HuH-7.5 (cell line): ENCODE measurements around the gene DUSP28.

Source experiments
- DNase-seq: peaks from one replicate; pipeline ENCODE4 v3.0.0; 2011; ENCODE audit warnings: low spot score

Gene DUSP28

GRCh38 chr2:240586919-240587800 is 27.0 kb downstream of the DUSP28 start:
- DNase-seq: peak; percentile 75

GRCh38 chr2:240588006-240588655 is 28.0 kb downstream of the DUSP28 start:
- DNase-seq: no peak

- DNase-seq: no peak
Observed at GRCh38 chr2:240588669-240589068, 28.5 kb downstream of the DUSP28 start.

GRCh38 chr2:240589375-240589774 is 29.2 kb downstream of the DUSP28 start:
- DNase-seq: no peak

GRCh38 chr2:240589850-240590525 is 29.8 kb downstream of the DUSP28 start:
- DNase-seq: no peak

GRCh38 chr2:240590681-240591111 is 30.5 kb downstream of the DUSP28 start:
- no peak for DNase-seq

- no peak for DNase-seq
Observed at GRCh38 chr2:240591226-240591625, 31.1 kb downstream of the DUSP28 start.

- no peak for DNase-seq
Observed at GRCh38 chr2:240591784-240592183, 31.6 kb downstream of the DUSP28 start.

- no peak for DNase-seq
Observed at GRCh38 chr2:240593026-240593702, 33.0 kb downstream of the DUSP28 start.

- no peak for DNase-seq
Observed at GRCh38 chr2:240593703-240594451, 33.7 kb downstream of the DUSP28 start.

- no peak for DNase-seq
Observed at GRCh38 chr2:240594511-240595380, 34.6 kb downstream of the DUSP28 start.

GRCh38 chr2:240595381-240596079 is 35.4 kb downstream of the DUSP28 start:
- peak; percentile 81 for DNase-seq

- no peak for DNase-seq
Observed at GRCh38 chr2:240596080-240596460, 35.9 kb downstream of the DUSP28 start.

GRCh38 chr2:240596491-240596931 is 36.4 kb downstream of the DUSP28 start:
- DNase-seq: no peak

- no peak for DNase-seq
Observed at GRCh38 chr2:240597054-240597418, 36.9 kb downstream of the DUSP28 start.

- no peak for DNase-seq
Observed at GRCh38 chr2:240597419-240598181, 37.4 kb downstream of the DUSP28 start.

GRCh38 chr2:240598311-240598911 is 38.3 kb downstream of the DUSP28 start:
- no peak for DNase-seq

GRCh38 chr2:240599141-240599583 is 39.0 kb downstream of the DUSP28 start:
- DNase-seq: no peak
